Osteocyte (in vitro differentiated cells): Measurements from ENCODE around the gene IL2RA. TPM values are rescaled to one million over a fixed set of nuclear protein-coding genes. Genes with fewer than 3 reads are reported as not detected.
A peak's percentile ranks its signal among the peaks of the same experiment; 100 is the strongest.

Source experiments
- DNase-seq: peaks from one replicate; pipeline ENCODE4 v3.0.0; 2021; ENCODE audit warnings: mixed read lengths; ENCODE audit not compliant: unreplicated experiment; ENCODE audit errors: extremely low spot score
- H3K27ac Mint-ChIP-seq: one replicate; pipeline ENCODE4 v1.8.0; 2021; ENCODE audit warnings: mild to moderate bottlenecking, mixed read lengths; ENCODE audit not compliant: unreplicated experiment
- H3K27me3 Mint-ChIP-seq: one replicate; pipeline ENCODE4 v1.8.0; 2021; ENCODE audit warnings: mixed read lengths; ENCODE audit not compliant: unreplicated experiment
- H3K36me3 Mint-ChIP-seq: one replicate; pipeline ENCODE4 v1.8.0; 2021; ENCODE audit warnings: mixed read lengths; ENCODE audit not compliant: unreplicated experiment
- H3K4me1 Mint-ChIP-seq: one replicate; pipeline ENCODE4 v1.8.0; 2021; ENCODE audit warnings: mixed read lengths; ENCODE audit not compliant: unreplicated experiment
- H3K4me3 Mint-ChIP-seq: one replicate; pipeline ENCODE4 v1.8.0; 2021; ENCODE audit warnings: mild to moderate bottlenecking, moderate library complexity, mixed read lengths; ENCODE audit not compliant: unreplicated experiment
- H3K9me3 Mint-ChIP-seq: one replicate; pipeline ENCODE4 v1.8.0; 2021; ENCODE audit warnings: mixed read lengths; ENCODE audit not compliant: unreplicated experiment
- total RNA-seq: library from RNA; stranded (reverse); gene quantifications from 2 replicates; pipeline ENCODE4 v1.2.1, GENCODE V29; 2021
- TF ChIP-seq, protein P1 (sequence below): fragments of 200-600 bp; sonication (generic); IDR thresholded peaks from 2 replicates; pipeline ENCODE4 v1.5.0; 2021; ENCODE audit warnings: antibody characterized with exemption, mild to moderate bottlenecking, moderate library complexity

Gene IL2RA
- total RNA-seq, 1 donor from 2014 or later: not detected

DNA sequence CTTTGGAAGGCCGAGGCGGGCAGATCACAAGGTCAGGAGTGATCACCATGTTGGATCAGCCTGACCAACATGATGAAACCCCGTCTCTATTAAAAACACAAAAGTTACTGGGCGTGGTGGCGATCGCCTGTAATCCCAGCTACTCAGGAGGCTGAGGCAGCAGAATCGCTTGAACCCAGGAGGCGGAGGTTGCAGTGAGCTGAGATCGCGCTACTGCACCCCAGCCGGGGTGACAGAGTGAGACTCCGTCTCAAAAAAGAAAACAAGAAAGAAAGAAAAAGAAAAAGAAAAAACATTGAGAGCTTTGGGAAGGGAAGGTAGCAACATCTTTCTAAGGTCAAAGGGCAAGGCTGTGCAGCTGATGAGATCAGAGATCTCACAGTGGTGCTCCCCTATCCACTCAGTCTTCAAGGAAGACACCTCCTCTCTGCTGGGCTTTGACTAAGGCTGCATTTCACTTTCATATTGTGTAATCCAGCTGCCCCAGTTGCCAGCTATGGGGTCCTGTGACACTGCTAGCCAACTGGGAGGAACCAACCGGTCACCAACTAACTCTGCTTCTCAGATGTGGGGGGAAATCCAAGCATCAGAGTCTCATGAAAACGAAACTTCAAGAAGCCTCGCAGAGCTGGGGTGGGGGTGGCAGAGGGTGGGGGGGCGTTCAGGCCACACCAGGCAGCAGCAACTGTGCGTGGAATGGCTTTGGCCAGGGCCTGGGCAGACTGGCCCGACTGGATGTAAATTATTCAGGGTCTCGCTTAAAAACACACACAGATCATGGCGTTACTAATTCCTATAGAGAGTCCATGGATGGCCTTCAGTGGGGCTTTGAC lies 86.3 kb downstream of the IL2RA start:
- peak; percentile 71 for DNase-seq
- Mint-ChIP-seq H3K27me3 (peaks cover 29% of the 10 kb centered on the region), H3K4me1 (peaks cover 9% of the 10 kb centered on the region), H3K4me3 (peak overlapping the region; percentile 70), H3K36me3 (no peaks in the 10 kb centered on the region), H3K27ac (no peak overlapping the region), H3K9me3 (no peaks in the 10 kb centered on the region)
- TF ChIP-seq, protein P1, sequence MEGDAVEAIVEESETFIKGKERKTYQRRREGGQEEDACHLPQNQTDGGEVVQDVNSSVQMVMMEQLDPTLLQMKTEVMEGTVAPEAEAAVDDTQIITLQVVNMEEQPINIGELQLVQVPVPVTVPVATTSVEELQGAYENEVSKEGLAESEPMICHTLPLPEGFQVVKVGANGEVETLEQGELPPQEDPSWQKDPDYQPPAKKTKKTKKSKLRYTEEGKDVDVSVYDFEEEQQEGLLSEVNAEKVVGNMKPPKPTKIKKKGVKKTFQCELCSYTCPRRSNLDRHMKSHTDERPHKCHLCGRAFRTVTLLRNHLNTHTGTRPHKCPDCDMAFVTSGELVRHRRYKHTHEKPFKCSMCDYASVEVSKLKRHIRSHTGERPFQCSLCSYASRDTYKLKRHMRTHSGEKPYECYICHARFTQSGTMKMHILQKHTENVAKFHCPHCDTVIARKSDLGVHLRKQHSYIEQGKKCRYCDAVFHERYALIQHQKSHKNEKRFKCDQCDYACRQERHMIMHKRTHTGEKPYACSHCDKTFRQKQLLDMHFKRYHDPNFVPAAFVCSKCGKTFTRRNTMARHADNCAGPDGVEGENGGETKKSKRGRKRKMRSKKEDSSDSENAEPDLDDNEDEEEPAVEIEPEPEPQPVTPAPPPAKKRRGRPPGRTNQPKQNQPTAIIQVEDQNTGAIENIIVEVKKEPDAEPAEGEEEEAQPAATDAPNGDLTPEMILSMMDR: no peak

- TF ChIP-seq, protein P1: no peak
- Mint-ChIP-seq H3K4me3 (no peak overlapping the region), H3K36me3 (no peaks in the 10 kb centered on the region), H3K4me1 (peaks cover 8% of the 10 kb centered on the region), H3K27me3 (peaks cover 18% of the 10 kb centered on the region), H3K27ac (no peak overlapping the region), H3K9me3 (no peaks in the 10 kb centered on the region)
- peak; percentile 13 for DNase-seq
These were observed 89.1 kb downstream of the IL2RA start for GRCh38 chr10:5973069-5973468.

- H3K27ac Mint-ChIP-seq: no peak overlapping the region
- peaks cover 18% of the 10 kb centered on the region for H3K27me3 Mint-ChIP-seq
- H3K4me3 Mint-ChIP-seq: no peak overlapping the region
- DNase-seq: peak; percentile 21
- TF ChIP-seq, protein P1: no peak
- H3K4me1 Mint-ChIP-seq: peaks cover 8% of the 10 kb centered on the region
- H3K36me3 Mint-ChIP-seq: no peaks in the 10 kb centered on the region
- no peaks in the 10 kb centered on the region for H3K9me3 Mint-ChIP-seq
These were observed 90.3 kb downstream of the IL2RA start for GRCh38 chr10:5971886-5972285.

DNA sequence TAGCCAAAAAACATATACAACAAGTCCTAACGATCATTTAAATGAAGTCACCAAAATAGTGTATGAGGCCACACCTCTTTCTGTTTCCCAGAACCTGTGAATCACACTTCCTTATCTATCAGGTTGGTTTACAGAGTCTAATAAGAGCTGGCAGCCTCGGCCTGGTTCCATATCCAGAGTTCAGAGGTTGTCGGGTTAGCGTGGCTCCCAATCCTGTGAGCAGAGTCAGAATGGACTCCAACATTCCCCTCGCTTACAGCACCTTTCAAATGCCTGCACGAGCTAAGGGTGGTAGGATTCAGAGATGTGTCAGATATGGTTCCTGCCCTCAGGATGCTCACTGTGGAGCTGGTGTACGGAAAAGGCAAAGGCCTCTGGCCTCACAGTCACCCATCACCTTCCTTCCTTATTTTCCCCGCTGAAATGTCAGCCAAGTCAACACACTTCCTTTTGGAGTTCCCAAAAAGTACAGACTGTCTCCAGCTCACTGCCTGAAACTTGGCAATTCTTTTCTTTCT lies 90.8 kb downstream of the IL2RA start:
- DNase-seq: peak; percentile 57
- no peaks in the 10 kb centered on the region for H3K36me3 Mint-ChIP-seq
- H3K9me3 Mint-ChIP-seq: no peaks in the 10 kb centered on the region
- TF ChIP-seq, protein P1: no peak
- H3K4me1 Mint-ChIP-seq: peaks cover 3% of the 10 kb centered on the region
- H3K27me3 Mint-ChIP-seq: peaks cover 18% of the 10 kb centered on the region
- H3K27ac Mint-ChIP-seq: no peak overlapping the region
- no peak overlapping the region for H3K4me3 Mint-ChIP-seq

- Mint-ChIP-seq H3K4me1 (no peaks in the 10 kb centered on the region), H3K4me3 (no peak overlapping the region), H3K27ac (no peak overlapping the region), H3K27me3 (peaks cover 18% of the 10 kb centered on the region), H3K36me3 (no peaks in the 10 kb centered on the region), H3K9me3 (no peaks in the 10 kb centered on the region)
- TF ChIP-seq, protein P1: no peak
- DNase-seq: no peak
These were observed 91.6 kb downstream of the IL2RA start for GRCh38 chr10:5970527-5970926.
